GM23338 (cell line): ENCODE measurements around the gene OLR1. TPM values are rescaled to one million over a fixed set of nuclear protein-coding genes. Genes with fewer than 3 reads are reported as not detected.

Experiments
- ATAC-seq: fragments of 200-7000 bp; cut with Tn5 transposase; 3 replicates; pipeline ENCODE4 v1.9.1; 2020
- DNase-seq: peaks from one replicate; pipeline ENCODE4 v3.0.0-alpha.2; 2015; ENCODE audit warnings: low spot score
- H2AFZ ChIP-seq: fragments of 200-600 bp; sonication (generic); 2 replicates; pipeline ENCODE4 v1.8.0; 2016; ENCODE audit warnings: antibody characterized with exemption, mild to moderate bottlenecking, moderate library complexity
- H3F3A ChIP-seq: fragments of 200-600 bp; sonication (generic); replicated peaks from 2 replicates; pipeline ENCODE4 v1.8.0; 2017; ENCODE audit warnings: antibody characterized with exemption, mixed run types, low read depth
- H3K27ac ChIP-seq: fragments of 200-600 bp; sonication (generic); 2 replicates; pipeline ENCODE4 v1.6.1; 2016; ENCODE audit warnings: low read depth
- H3K27me3 ChIP-seq: fragments of 200-600 bp; sonication (generic); 2 replicates; pipeline ENCODE4 v1.8.0; 2016; ENCODE audit warnings: mild to moderate bottlenecking, mixed run types, moderate library complexity; ENCODE audit not compliant: insufficient read depth
- H3K36me3 ChIP-seq: fragments of 200-600 bp; sonication (generic); 2 replicates; pipeline ENCODE4 v1.8.0; 2016; ENCODE audit warnings: mild to moderate bottlenecking; ENCODE audit not compliant: insufficient read depth
- H3K4me1 ChIP-seq: fragments of 200-600 bp; sonication (generic); 2 replicates; pipeline ENCODE4 v1.8.0; 2016; ENCODE audit warnings: mild to moderate bottlenecking, moderate library complexity; ENCODE audit not compliant: insufficient read depth
- H3K4me2 ChIP-seq: fragments of 200-600 bp; sonication (generic); 2 replicates; pipeline ENCODE4 v1.7.1; 2017; ENCODE audit warnings: mixed run types
- H3K4me3 ChIP-seq: fragments of 200-600 bp; sonication (generic); 2 replicates; pipeline ENCODE4 v1.6.1; 2016; ENCODE audit warnings: mixed run types
- H3K79me2 ChIP-seq: fragments of 200-600 bp; sonication (generic); replicated peaks from 2 replicates; pipeline ENCODE4 v1.8.0; 2017; ENCODE audit warnings: mild to moderate bottlenecking; ENCODE audit not compliant: insufficient read depth
- H3K9me2 ChIP-seq: fragments of 200-600 bp; sonication (generic); 2 replicates; pipeline ENCODE4 v1.8.0; 2017; ENCODE audit not compliant: insufficient read depth
- H4K20me1 ChIP-seq: fragments of 200-600 bp; sonication (generic); replicated peaks from 2 replicates; pipeline ENCODE4 v1.8.0; 2017; ENCODE audit warnings: mild to moderate bottlenecking; ENCODE audit not compliant: insufficient read depth
- H3K27ac Mint-ChIP-seq: 2 replicates; pipeline ENCODE4 v1.8.0; 2020; ENCODE audit warnings: inconsistent platforms, mild to moderate bottlenecking, moderate library complexity, mixed read lengths
- H3K27me3 Mint-ChIP-seq: 3 replicates; pipeline ENCODE4 v1.8.0; 2022; ENCODE audit warnings: low read depth, mild to moderate bottlenecking, moderate library complexity, mixed read lengths, inconsistent platforms; ENCODE audit not compliant: insufficient read depth, poor library complexity
- H3K36me3 Mint-ChIP-seq: 3 replicates; pipeline ENCODE4 v1.8.0; 2021; ENCODE audit warnings: low read depth, mild to moderate bottlenecking, inconsistent platforms, moderate library complexity, mixed read lengths
- H3K4me1 Mint-ChIP-seq: 3 replicates; pipeline ENCODE4 v1.8.0; 2020; ENCODE audit warnings: mild to moderate bottlenecking, inconsistent platforms, mixed read lengths
- H3K4me3 Mint-ChIP-seq: 3 replicates; pipeline ENCODE4 v1.8.0; 2021; ENCODE audit warnings: moderate library complexity, mild to moderate bottlenecking, inconsistent platforms, mixed read lengths
- H3K9me3 Mint-ChIP-seq: 3 replicates; pipeline ENCODE4 v1.8.0; 2020; ENCODE audit warnings: moderate library complexity, mild to moderate bottlenecking, inconsistent platforms, mixed read lengths
- CREB1 ChIP-seq: fragments of 250-450 bp; sonication (Bioruptor Pico); IDR thresholded peaks from 2 replicates; pipeline ENCODE4 v1.5.0; 2020; ENCODE audit warnings: low read depth, mild to moderate bottlenecking, moderate library complexity
- EZH2 ChIP-seq: fragments of 200-600 bp; sonication (generic); IDR thresholded peaks from one replicate; pipeline ENCODE4 v1.8.0; 2017; ENCODE audit warnings: antibody characterized with exemption, mild to moderate bottlenecking, low read depth; ENCODE audit not compliant: unreplicated experiment
- EZH2phosphoT487 ChIP-seq: fragments of 200-600 bp; sonication (generic); IDR thresholded peaks from one replicate; pipeline ENCODE4 v1.8.1; 2018; ENCODE audit warnings: antibody characterized with exemption; ENCODE audit not compliant: unreplicated experiment
- JUNB ChIP-seq: IDR thresholded peaks from one replicate; pipeline ENCODE4 v1.6.1; 2016; ENCODE audit warnings: antibody characterized with exemption; ENCODE audit not compliant: unreplicated experiment
- NANOG ChIP-seq: IDR thresholded peaks from 2 replicates; pipeline ENCODE4 v1.6.1; 2016; ENCODE audit warnings: antibody characterized with exemption, borderline replicate concordance
- POLR2AphosphoS5 ChIP-seq: IDR thresholded peaks from 2 replicates; pipeline ENCODE4 v1.6.1; 2016; ENCODE audit warnings: antibody characterized with exemption, low read depth
- REST ChIP-seq: IDR thresholded peaks from one replicate; pipeline ENCODE4 v1.6.1; 2018; ENCODE audit warnings: antibody characterized with exemption; ENCODE audit not compliant: unreplicated experiment
- STAT1 ChIP-seq: IDR thresholded peaks from one replicate; pipeline ENCODE4 v1.6.1; 2016; ENCODE audit warnings: antibody characterized with exemption; ENCODE audit not compliant: unreplicated experiment
- ZNF114 ChIP-seq: fragments of 250-450 bp; sonication (Bioruptor Pico); IDR thresholded peaks from 2 replicates; pipeline ENCODE4 v1.5.0; 2020; ENCODE audit warnings: mild to moderate bottlenecking, moderate library complexity
- ZNF331 ChIP-seq: fragments of 250-450 bp; sonication (Bioruptor Pico); IDR thresholded peaks from 2 replicates; pipeline ENCODE4 v1.5.0; 2020; ENCODE audit warnings: low read depth, mild to moderate bottlenecking, moderate library complexity
- polyA plus RNA-seq: library from polyadenylated mRNA; unstranded; fragments of >200 nt; fragmentation: Nextera tagmentation; extraction: Ambion mirVana; gene quantifications from 2 replicates; pipeline ENCODE4 v1.2.1, GENCODE V29; 2016
- total RNA-seq: library from RNA; depleted of rRNA; stranded (reverse); fragments of >200 nt; shearing (Covaris generic); gene quantifications from 2 replicates; pipeline ENCODE4 v1.2.3, GENCODE V29; 2014
- TF ChIP-seq, protein P1 (sequence below): IDR thresholded peaks from 2 replicates; pipeline ENCODE4 v1.6.1; 2016; ENCODE audit warnings: antibody characterized with exemption
- TF ChIP-seq, protein P2 (sequence below): fragments of 250-450 bp; sonication (Bioruptor Pico); IDR thresholded peaks from 2 replicates; pipeline ENCODE4 v1.5.0; 2020; ENCODE audit warnings: mild to moderate bottlenecking, moderate library complexity
- TF ChIP-seq, protein P3 (sequence below), 2 experiments: fragments of 200-600 bp in 1 of 2; sonication (generic) in 1 of 2; conservative IDR thresholded peaks; 2 replicates each; pipeline versions ENCODE4 v1.5.1 to v1.6.1; 2016 to 2017; ENCODE audit warnings: antibody characterized with exemption in 2 of 2, low read depth in 2 of 2, mild to moderate bottlenecking in 2 of 2, moderate library complexity in 1 of 2

The OLR1 gene
- total and polyA plus RNA-seq, 2 experiments from 2014 or later: not detected

DNA sequence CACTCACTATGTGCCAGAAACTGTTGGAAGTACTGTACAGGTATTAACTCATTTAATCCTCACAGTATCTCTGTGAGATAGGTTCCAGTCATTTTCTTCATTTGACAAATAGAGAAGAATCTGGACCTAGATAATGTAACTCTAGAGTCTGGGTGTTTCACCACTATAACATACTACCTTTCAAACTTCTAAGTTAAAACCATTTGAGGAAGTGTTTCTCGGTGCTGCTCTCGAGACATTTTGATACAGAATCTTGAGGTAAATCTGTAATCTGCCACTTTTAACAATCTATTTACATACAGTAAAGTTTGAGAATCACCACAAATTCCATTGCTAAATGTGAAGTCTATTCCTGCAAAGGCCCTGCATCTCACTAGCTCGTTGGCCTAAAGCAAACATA lies 8.8 kb downstream of the OLR1 start:
- no peaks in the 10 kb centered on the region for H3K9me3 Mint-ChIP-seq
- no peaks in the 10 kb centered on the region for H3K9me2 ChIP-seq
- ATAC-seq: no peak
- no peaks in the 10 kb centered on the region for H3K27me3 Mint-ChIP-seq
- no peaks in the 10 kb centered on the region for H4K20me1 ChIP-seq
- no peak for DNase-seq
- H3K27me3 ChIP-seq: no peaks in the 10 kb centered on the region
- H3F3A ChIP-seq: no peaks in the 10 kb centered on the region
- H3K4me1 ChIP-seq: no peaks in the 10 kb centered on the region
- no peaks in the 10 kb centered on the region for H3K36me3 ChIP-seq
- H2AFZ ChIP-seq: no peak overlapping the region
- no peak overlapping the region for H3K27ac ChIP-seq
- H3K27ac Mint-ChIP-seq: no peak overlapping the region
- H3K4me2 ChIP-seq: no peak overlapping the region
- H3K4me3 ChIP-seq: no peak overlapping the region
- H3K36me3 Mint-ChIP-seq: no peaks in the 10 kb centered on the region
- H3K79me2 ChIP-seq: no peaks in the 10 kb centered on the region
- H3K4me1 Mint-ChIP-seq: no peaks in the 10 kb centered on the region; the same call in 2 of the 3 replicates
- TF ChIP-seq ZNF114: no peak
- TF ChIP-seq, protein P1, sequence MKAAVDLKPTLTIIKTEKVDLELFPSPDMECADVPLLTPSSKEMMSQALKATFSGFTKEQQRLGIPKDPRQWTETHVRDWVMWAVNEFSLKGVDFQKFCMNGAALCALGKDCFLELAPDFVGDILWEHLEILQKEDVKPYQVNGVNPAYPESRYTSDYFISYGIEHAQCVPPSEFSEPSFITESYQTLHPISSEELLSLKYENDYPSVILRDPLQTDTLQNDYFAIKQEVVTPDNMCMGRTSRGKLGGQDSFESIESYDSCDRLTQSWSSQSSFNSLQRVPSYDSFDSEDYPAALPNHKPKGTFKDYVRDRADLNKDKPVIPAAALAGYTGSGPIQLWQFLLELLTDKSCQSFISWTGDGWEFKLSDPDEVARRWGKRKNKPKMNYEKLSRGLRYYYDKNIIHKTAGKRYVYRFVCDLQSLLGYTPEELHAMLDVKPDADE: no peak
- TF ChIP-seq EZH2: no peak
- TF ChIP-seq, protein P2, sequence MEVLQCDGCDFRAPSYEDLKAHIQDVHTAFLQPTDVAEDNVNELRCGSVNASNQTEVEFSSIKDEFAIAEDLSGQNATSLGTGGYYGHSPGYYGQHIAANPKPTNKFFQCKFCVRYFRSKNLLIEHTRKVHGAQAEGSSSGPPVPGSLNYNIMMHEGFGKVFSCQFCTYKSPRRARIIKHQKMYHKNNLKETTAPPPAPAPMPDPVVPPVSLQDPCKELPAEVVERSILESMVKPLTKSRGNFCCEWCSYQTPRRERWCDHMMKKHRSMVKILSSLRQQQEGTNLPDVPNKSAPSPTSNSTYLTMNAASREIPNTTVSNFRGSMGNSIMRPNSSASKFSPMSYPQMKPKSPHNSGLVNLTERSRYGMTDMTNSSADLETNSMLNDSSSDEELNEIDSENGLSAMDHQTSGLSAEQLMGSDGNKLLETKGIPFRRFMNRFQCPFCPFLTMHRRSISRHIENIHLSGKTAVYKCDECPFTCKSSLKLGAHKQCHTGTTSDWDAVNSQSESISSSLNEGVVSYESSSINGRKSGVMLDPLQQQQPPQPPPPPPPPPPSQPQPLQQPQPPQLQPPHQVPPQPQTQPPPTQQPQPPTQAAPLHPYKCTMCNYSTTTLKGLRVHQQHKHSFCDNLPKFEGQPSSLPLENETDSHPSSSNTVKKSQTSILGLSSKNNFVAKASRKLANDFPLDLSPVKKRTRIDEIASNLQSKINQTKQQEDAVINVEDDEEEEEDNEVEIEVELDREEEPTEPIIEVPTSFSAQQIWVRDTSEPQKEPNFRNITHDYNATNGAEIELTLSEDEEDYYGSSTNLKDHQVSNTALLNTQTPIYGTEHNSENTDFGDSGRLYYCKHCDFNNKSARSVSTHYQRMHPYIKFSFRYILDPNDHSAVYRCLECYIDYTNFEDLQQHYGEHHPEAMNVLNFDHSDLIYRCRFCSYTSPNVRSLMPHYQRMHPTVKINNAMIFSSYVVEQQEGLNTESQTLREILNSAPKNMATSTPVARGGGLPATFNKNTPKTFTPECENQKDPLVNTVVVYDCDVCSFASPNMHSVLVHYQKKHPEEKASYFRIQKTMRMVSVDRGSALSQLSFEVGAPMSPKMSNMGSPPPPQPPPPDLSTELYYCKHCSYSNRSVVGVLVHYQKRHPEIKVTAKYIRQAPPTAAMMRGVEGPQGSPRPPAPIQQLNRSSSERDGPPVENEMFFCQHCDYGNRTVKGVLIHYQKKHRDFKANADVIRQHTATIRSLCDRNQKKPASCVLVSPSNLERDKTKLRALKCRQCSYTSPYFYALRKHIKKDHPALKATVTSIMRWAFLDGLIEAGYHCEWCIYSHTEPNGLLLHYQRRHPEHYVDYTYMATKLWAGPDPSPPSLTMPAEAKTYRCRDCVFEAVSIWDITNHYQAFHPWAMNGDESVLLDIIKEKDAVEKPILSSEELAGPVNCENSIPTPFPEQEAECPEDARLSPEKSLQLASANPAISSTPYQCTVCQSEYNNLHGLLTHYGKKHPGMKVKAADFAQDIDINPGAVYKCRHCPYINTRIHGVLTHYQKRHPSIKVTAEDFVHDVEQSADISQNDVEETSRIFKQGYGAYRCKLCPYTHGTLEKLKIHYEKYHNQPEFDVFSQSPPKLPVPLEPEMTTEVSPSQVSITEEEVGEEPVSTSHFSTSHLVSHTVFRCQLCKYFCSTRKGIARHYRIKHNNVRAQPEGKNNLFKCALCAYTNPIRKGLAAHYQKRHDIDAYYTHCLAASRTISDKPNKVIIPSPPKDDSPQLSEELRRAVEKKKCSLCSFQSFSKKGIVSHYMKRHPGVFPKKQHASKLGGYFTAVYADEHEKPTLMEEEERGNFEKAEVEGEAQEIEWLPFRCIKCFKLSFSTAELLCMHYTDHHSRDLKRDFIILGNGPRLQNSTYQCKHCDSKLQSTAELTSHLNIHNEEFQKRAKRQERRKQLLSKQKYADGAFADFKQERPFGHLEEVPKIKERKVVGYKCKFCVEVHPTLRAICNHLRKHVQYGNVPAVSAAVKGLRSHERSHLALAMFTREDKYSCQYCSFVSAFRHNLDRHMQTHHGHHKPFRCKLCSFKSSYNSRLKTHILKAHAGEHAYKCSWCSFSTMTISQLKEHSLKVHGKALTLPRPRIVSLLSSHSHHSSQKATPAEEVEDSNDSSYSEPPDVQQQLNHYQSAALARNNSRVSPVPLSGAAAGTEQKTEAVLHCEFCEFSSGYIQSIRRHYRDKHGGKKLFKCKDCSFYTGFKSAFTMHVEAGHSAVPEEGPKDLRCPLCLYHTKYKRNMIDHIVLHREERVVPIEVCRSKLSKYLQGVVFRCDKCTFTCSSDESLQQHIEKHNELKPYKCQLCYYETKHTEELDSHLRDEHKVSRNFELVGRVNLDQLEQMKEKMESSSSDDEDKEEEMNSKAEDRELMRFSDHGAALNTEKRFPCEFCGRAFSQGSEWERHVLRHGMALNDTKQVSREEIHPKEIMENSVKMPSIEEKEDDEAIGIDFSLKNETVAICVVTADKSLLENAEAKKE (CRISPR knock-in tag): no peak
- TF ChIP-seq ZNF331 (CRISPR knock-in tag): no peak
- TF ChIP-seq NANOG: no peak
- no peak for TF ChIP-seq POLR2AphosphoS5
- TF ChIP-seq REST: no peak
- TF ChIP-seq EZH2phosphoT487: no peak
- TF ChIP-seq CREB1: no peak
- TF ChIP-seq, protein P3, sequence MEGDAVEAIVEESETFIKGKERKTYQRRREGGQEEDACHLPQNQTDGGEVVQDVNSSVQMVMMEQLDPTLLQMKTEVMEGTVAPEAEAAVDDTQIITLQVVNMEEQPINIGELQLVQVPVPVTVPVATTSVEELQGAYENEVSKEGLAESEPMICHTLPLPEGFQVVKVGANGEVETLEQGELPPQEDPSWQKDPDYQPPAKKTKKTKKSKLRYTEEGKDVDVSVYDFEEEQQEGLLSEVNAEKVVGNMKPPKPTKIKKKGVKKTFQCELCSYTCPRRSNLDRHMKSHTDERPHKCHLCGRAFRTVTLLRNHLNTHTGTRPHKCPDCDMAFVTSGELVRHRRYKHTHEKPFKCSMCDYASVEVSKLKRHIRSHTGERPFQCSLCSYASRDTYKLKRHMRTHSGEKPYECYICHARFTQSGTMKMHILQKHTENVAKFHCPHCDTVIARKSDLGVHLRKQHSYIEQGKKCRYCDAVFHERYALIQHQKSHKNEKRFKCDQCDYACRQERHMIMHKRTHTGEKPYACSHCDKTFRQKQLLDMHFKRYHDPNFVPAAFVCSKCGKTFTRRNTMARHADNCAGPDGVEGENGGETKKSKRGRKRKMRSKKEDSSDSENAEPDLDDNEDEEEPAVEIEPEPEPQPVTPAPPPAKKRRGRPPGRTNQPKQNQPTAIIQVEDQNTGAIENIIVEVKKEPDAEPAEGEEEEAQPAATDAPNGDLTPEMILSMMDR (conservative IDR thresholded peaks at IDR 0.05; ENCODE audit: low read depth in 2 of 2): no peak
- TF ChIP-seq JUNB: no peak
- no peak for TF ChIP-seq STAT1
- no peak overlapping the region for H3K4me3 Mint-ChIP-seq
